Renal cortex interstitium (tissue), 11 donors: ENCODE data around the gene CTAGE4. TPM values are rescaled to one million over a fixed set of nuclear protein-coding genes. Genes with fewer than 3 reads are reported as not detected.
"Not testable (repeated sequence)": the region's sequence is repeated elsewhere in the genome, so short reads cannot be mapped to it uniquely, and the experiment has no call there.

Experiments used
- DNase-seq, 11 donors: peaks; one replicate each; pipeline ENCODE4 v3.0.0-alpha.2; 2013; ENCODE audit warnings: low read depth in 9 of 11, low spot score in 4 of 11; ENCODE audit errors: extremely low read depth in 1 of 11
- polyA plus RNA-seq, 3 donors: library from polyadenylated mRNA; unstranded; fragments of 120-200 nt; gene quantifications; one replicate each; pipeline ENCODE4 v1.2.1, GENCODE V29; 2013; ENCODE audit not compliant: insufficient read length in 3 of 3

Gene CTAGE4
- polyA plus RNA-seq, 3 donors: 3.2 to 10.3 (median 3.7) TPM

- not testable (repeated sequence) for DNase-seq
These were observed 15.7 kb downstream of the CTAGE4 start for GRCh38 chr7:144198934-144199333.

DNA sequence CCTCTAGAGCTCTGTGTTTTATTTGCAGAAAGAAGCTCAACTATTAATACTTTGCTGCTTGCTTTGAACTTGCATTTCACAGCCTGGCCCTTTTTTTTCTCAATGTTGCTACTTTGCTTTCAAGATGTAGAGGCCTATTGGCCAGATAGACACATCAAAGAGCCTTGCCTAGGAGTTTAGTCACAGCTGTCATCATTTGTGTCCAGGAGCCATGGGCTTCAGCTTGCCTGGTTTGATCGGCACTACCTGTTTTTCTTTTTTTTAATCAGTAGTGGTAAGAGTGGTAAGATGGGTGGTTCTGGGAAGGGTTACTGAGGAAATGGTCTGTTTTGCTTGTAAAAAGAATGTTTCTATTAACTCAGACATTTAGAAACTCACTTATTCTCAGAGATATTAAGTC is 18.7 kb downstream of the CTAGE4 start:
- DNase-seq: not testable (repeated sequence)

DNA sequence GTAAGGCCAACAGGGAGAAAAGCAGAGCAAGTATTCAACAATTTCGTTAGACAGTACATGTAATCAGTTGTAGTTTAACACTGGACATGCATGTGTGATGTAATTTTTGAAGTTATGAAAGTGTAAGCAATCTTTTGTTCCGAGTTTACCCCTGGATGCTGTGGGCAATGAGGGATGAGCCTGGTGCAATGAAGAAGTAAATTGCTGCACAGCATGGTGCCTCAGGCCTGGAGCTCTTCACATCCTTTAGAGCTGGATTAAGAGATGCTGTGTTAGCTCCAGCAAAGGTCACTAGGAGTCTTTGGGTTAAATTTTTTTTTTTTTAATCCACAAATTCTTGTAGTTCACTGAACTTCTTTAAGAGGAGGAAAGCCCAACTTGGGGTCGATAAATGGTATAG is 19.8 kb downstream of the CTAGE4 start:
- not testable (repeated sequence) for DNase-seq

DNA sequence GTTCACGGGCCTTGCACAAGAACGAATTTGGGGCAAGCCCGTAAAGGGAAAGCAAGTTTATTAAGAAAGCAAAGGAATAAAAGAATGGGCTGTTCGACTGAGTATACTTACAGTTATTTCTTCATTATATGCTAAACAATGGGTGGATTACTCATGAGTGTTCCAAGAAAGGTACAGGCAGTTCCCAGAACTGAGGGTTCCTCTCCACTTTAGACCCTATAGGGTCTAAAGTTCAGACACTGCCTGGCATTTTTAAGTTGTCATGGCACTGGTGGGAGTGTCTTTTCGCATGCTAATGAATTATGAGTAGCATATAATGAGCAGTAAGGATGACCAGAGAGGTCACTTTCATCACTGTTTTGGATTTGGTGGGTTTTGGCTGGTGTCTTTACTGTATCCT is 22.0 kb downstream of the CTAGE4 start:
- not testable (repeated sequence) for DNase-seq

- not testable (repeated sequence) for DNase-seq
These were observed 33.9 kb downstream of the CTAGE4 start for GRCh38 chr7:144217200-144217599.

DNA sequence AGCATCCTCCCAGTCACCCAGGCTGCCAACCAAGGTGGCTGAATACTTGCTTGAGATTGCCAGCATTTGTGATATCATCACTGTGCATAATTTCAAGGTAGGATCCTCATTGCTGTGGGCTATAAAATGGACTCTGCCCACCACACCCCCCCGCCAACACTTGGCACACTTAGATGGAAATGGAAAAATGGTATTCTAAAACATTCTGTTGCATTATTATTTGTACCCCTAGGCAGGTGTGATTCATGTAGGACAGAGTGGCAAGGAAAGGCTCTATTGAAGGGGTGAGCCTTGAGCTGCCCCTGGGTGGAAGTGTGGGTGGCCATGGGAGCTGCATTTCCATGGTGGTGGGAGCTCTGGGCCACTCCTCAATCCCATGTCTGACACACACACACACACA is 35.3 kb downstream of the CTAGE4 start:
- not testable (repeated sequence) for DNase-seq

- not testable (repeated sequence) for DNase-seq
These were observed 35.9 kb downstream of the CTAGE4 start for GRCh38 chr7:144219149-144219548.

DNA sequence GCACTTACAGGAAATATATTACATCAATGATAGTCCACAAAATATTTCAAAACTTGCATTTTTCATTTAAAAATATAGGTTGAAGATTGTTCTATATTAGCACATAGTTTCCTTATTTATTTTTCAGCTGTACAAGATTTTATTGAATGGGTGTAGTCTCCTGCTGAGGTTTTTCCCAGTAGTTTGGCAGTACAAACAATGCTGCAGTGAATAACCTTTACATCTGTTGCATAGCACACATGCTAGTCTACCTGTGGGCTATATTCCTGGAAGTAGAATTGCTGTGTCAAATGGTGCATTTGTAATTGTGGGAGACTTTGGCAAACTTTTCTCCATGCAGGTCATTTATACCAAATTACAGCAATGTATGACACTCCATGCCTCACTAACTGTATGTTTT is 37.3 kb downstream of the CTAGE4 start:
- DNase-seq: not testable (repeated sequence)

GRCh38 chr7:144223675-144224074 is 40.4 kb downstream of the CTAGE4 start:
- not testable (repeated sequence) for DNase-seq

- not testable (repeated sequence) for DNase-seq
These were observed 43.6 kb downstream of the CTAGE4 start for GRCh38 chr7:144226866-144227265.

DNA sequence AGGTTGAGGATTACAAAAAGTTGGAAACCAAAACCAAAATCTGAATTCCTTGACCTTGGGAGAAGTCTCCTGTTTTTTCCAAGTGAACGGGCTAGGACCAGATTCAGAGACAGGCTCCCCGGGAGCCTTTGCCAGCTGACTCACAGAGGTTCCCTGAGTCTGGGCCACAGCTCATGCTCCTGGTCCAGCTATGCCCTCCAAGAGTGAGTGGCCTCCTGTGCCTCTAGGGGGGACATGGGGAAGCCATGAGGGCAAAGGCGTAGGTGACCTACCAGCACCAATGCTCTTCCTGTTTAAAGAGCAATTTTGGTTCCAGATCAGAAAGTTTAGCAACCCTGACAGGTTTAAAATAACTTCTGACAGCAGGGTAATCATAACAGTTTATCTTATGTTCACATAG is 45.5 kb downstream of the CTAGE4 start:
- DNase-seq: not testable (repeated sequence)

GRCh38 chr7:144231027-144231426 is 47.8 kb downstream of the CTAGE4 start:
- DNase-seq: not testable (repeated sequence)

GRCh38 chr7:144233039-144233438 is 49.8 kb downstream of the CTAGE4 start:
- DNase-seq: not testable (repeated sequence)

Other genes with a start within 250 kb of the CTAGE4 start
- gene OR2F2, start 248.2 kb upstream of the CTAGE4 start, polyA plus RNA-seq: not detected
- under 1 TPM in 2 of 3 donors, not detected in 1; 0.04 to 0.18 TPM for gene OR2F1, start 228.6 kb upstream of the CTAGE4 start, polyA plus RNA-seq
- under 1 TPM in 1 of 3 donors, not detected in 2; 0.03 TPM for gene OR6B1, start 183.1 kb upstream of the CTAGE4 start, polyA plus RNA-seq
- gene OR2A5, start 134.5 kb upstream of the CTAGE4 start, polyA plus RNA-seq: under 1 TPM in 1 of 3 donors, not detected in 2; 0.06 TPM
- gene OR2A25, start 113.7 kb upstream of the CTAGE4 start, polyA plus RNA-seq: under 1 TPM in 1 of 3 donors, not detected in 2; 0.17 TPM
- under 1 TPM; 0.04 to 0.08 (median 0.06) TPM for gene OR2A12, start 97.2 kb upstream of the CTAGE4 start, polyA plus RNA-seq
- not detected for gene OR2A2, start 73.9 kb upstream of the CTAGE4 start, polyA plus RNA-seq
- gene OR2A14, start 60.3 kb upstream of the CTAGE4 start, polyA plus RNA-seq: not detected
- gene ARHGEF35, start 12.4 kb downstream of the CTAGE4 start, polyA plus RNA-seq: 10 to 100 TPM; 19.6 to 25.1 (median 21.8) TPM
- 1 to 10 TPM in 2 of 3 donors, under 1 TPM in 1; 0.98 to 2.7 (median 1.2) TPM for gene OR2A42, start 56.1 kb downstream of the CTAGE4 start, polyA plus RNA-seq
- 10 to 100 TPM in 2 of 3 donors, 1 to 10 TPM in 1; 3.9 to 12.1 (median 11.6) TPM for gene OR2A7, start 81.3 kb downstream of the CTAGE4 start, polyA plus RNA-seq
- 10 to 100 TPM in 1 of 3 donors, 1 to 10 TPM in 2; 5.0 to 14.3 (median 5.7) TPM for gene CTAGE8, start 85.8 kb downstream of the CTAGE4 start, polyA plus RNA-seq
- gene OR2A1, start 129.0 kb downstream of the CTAGE4 start, polyA plus RNA-seq: 1 to 10 TPM in 1 of 3 donors, under 1 TPM in 2; 0.42 to 1.1 (median 0.81) TPM
- gene ARHGEF5, start 171.9 kb downstream of the CTAGE4 start, polyA plus RNA-seq: 10 to 100 TPM; 16.5 to 28.0 (median 25.6) TPM
- not detected for gene NOBOX, start 220.2 kb downstream of the CTAGE4 start, polyA plus RNA-seq